Heart right ventricle (tissue), 16 donors: Measurements from ENCODE around the gene SPTAN1. TPM values are rescaled to one million over a fixed set of nuclear protein-coding genes. Genes with fewer than 3 reads are reported as not detected.
A peak's percentile ranks its signal among the peaks of the same experiment; 100 is the strongest.
"Not testable (repeated sequence)": the region's sequence is repeated elsewhere in the genome, so short reads cannot be mapped to it uniquely, and the experiment has no call there.

ENCODE experiments used
- ATAC-seq, 8 donors: fragments of 200-7000 bp; cut with Tn5 transposase; one replicate each; pipeline ENCODE4 v1.9.1; 2020; ENCODE audit warnings: mild to moderate bottlenecking in 8 of 8, moderate library complexity in 8 of 8, moderate number of reproducible peaks in 1 of 8
- DNase-seq, 2 donors: peaks; one replicate each; pipeline ENCODE4 v3.0.0-alpha.2; 2020
- H3K27ac ChIP-seq, 10 donors: fragments of 200-600 bp; sonication (generic) in 2 of 10; one replicate each; pipeline versions ENCODE4 v1.5.0 to v1.8.0; 2020 to 2022; ENCODE audit warnings: mild to moderate bottlenecking in 3 of 10
- H3K27me3 ChIP-seq, 7 donors: fragments of 200-600 bp; one replicate each; pipeline ENCODE4 v1.8.0; 2021 to 2022; ENCODE audit warnings: mild to moderate bottlenecking in 2 of 7
- H3K36me3 ChIP-seq, 9 donors: fragments of 200-600 bp; sonication (generic) in 1 of 9; one replicate each; pipeline versions ENCODE4 v1.5.0 to v1.8.0; 2020 to 2022; ENCODE audit warnings: mild to moderate bottlenecking in 2 of 9
- H3K4me1 ChIP-seq, 9 donors: fragments of 200-600 bp; sonication (generic) in 1 of 9; one replicate each; pipeline versions ENCODE4 v1.5.0 to v1.8.0; 2020 to 2022; ENCODE audit warnings: mild to moderate bottlenecking in 4 of 9
- H3K4me3 ChIP-seq, 10 donors: fragments of 200-600 bp; sonication (generic) in 2 of 10; one replicate each; pipeline versions ENCODE4 v1.5.0 to v1.8.0; 2020 to 2022; ENCODE audit warnings: mild to moderate bottlenecking in 7 of 10, moderate library complexity in 2 of 10
- H3K9me3 ChIP-seq, 11 donors: fragments of 200-600 bp in 10 of 11; sonication (generic) in 2 of 11; one replicate each; pipeline versions ENCODE4 v1.5.0 to v1.8.0; 2013 to 2022; ENCODE audit warnings: mild to moderate bottlenecking in 2 of 11, control low read depth in 1 of 11, moderate library complexity in 1 of 11
- CTCF ChIP-seq, 9 donors: fragments of 200-600 bp; sonication (generic) in 2 of 9; IDR thresholded peaks; one replicate each; pipeline versions ENCODE4 v1.5.0 to v1.8.0; 2021 to 2022; ENCODE audit warnings: antibody characterized with exemption in 9 of 9, mild to moderate bottlenecking in 5 of 9, moderate library complexity in 1 of 9
- WGBS, 2 donors: extraction: QIAGEN DNeasy Blood & Tissue Kit; methylation state at CpG; one replicate each; pipeline ENCODE4 v1.1.7; 2013; ENCODE audit warnings: inconsistent platforms in 1 of 2; 5-methylcytosine and 5-hydroxymethylcytosine counted together
- intact Hi-C, 10 donors: fragments of 100-400 bp; cut with DNase I; formaldehyde crosslinking; loops; one replicate each; pipeline versions ENCODE4 v1.11.1 to v1.14.2; 2022
- polyA plus RNA-seq, 2 donors: library from polyadenylated mRNA; stranded (reverse); fragments of 200-250 nt; gene quantifications; one replicate each; pipeline ENCODE4 v1.2.3, GENCODE V29; 2013
- total RNA-seq, 10 donors: library from RNA; stranded (reverse); fragmentation: NEBNext Ultra II Directional in 3 of 10; extraction: Animal tissue kit (Norgen Biotek cat#: 25700) in 3 of 10; gene quantifications; one replicate each; pipeline versions ENCODE4 v1.2.1 to v1.2.4, GENCODE V29; 2021 to 2023
- donor health status: Arrhythmogenic right ventricular cardiomyopathy.
- donor health status: ischemic (EF 13 %, LVEDD 7.1; RV severe dilation, severe dysfunction).
- donor health status: healthy with polysubstance abuse.
- donor health status: DM: no; HTN: yes; CAD: no.
- donor health status: DM: no; HTN: no; CAD: no.
- donor health status: ischemic (EF 25% LVEDD 6.9; RV normal size, moderate dysfunction).
- donor health status: ischemic (EF 25% LVEDD 5.7; RV mildly dilated, moderate dysfunction).
- donor health status: healthy.
- donor health status: DM: yes; HTN: yes; CAD: no.
- donor health status: Ischemic cardiomyopathy.
- donor health status: ischemic (EF 35%, LVEDD 5.7; RV mildly dilated, moderate dysfunction).
- donor health status: nonischemic (EF 11% LVEDD 7.7; RV severe dilation, severe dysfunction).
- donor health status: DM: yes; HTN: yes; CAD: no.
- donor health status: PGD.
- donor health status: ischemic (EF 29% LVEDD 5.4; RV normal size, mild dysfunction).
- donor health status: nonischemic (EF 23%, LVEDD 6.1; RV moderate dilation, normal function).

Gene SPTAN1
- total and polyA plus RNA-seq, 12 donors, result 119 to 449 (median 342) TPM

- H3K4me3 ChIP-seq, result no peak overlapping the region
- intact Hi-C loops, result loop anchor here in 1 of 10 donors (10.0 kb wide), 1 partner anchor 64 kb away; no protein-coding TSS in a partner anchor
- no peak for TF ChIP-seq CTCF (IDR thresholded peaks at IDR 0.05)
- DNase-seq (no peak), ATAC-seq (no peak)
- H3K36me3 ChIP-seq, result peaks cover 29 to 100% (median 98%) of the 10 kb centered on the region in 9 donors
- H3K4me1 ChIP-seq, result peaks cover 0 to 21% (median 13%) of the 10 kb centered on the region in 9 donors
- no peaks in the 10 kb centered on the region for H3K9me3 ChIP-seq
- no peak overlapping the region for H3K27ac ChIP-seq
- H3K27me3 ChIP-seq, result no peaks in the 10 kb centered on the region
- WGBS, 2 donors, result 96 to 100% methylated on average over 1 of the region's 1 CpG
Observed at GRCh38 chr9:128579194-128579593, 26.8 kb downstream of the SPTAN1 start.

GRCh38 chr9:128580731-128581130, 28.3 kb downstream of the SPTAN1 start:
- H3K4me3 ChIP-seq, result no peak overlapping the region
- WGBS, 2 donors, result 90 to 95% methylated on average over 10 of the region's 10 CpGs
- no peak overlapping the region for H3K27ac ChIP-seq
- no peaks in the 10 kb centered on the region for H3K27me3 ChIP-seq
- H3K36me3 ChIP-seq, result peaks cover 36 to 100% (median 96%) of the 10 kb centered on the region in 9 donors
- ATAC-seq, result no peak
- peaks cover 0 to 7% (median 4%) of the 10 kb centered on the region in 9 donors for H3K4me1 ChIP-seq
- no peak for DNase-seq
- TF ChIP-seq CTCF (IDR thresholded peaks at IDR 0.05), result no peak
- intact Hi-C loops, result loop anchor here in 3 of 10 donors (5.0 to 10.0 kb wide), 2 partner anchors 37 to 56 kb away; no protein-coding TSS in a partner anchor
- no peaks in the 10 kb centered on the region for H3K9me3 ChIP-seq

GRCh38 chr9:128585155-128585554, 32.8 kb downstream of the SPTAN1 start:
- not testable (repeated sequence) for H3K4me1 ChIP-seq, H3K4me3 ChIP-seq, H3K9me3 ChIP-seq, H3K27me3 ChIP-seq
- Histone ChIP-seq H3K36me3 (peaks cover 24 to 100% (median 94%) of the 10 kb centered on the region in 9 donors), H3K27ac (peak overlapping the region in 1 of 10 donors; percentile 12)
- intact Hi-C loops, result loop anchor here in 1 of 10 donors (10.0 kb wide), 1 partner anchor 60 kb away; no protein-coding TSS in a partner anchor
- WGBS, 2 donors, result 43 to 50% methylated on average over 8 of the region's 8 CpGs
- DNase-seq (peak; percentile 36 to 52), ATAC-seq (peak; percentile 48 to 88 (median 82))

- H3K27ac ChIP-seq, result not testable (repeated sequence)
Observed at GRCh38 chr9:128586934-128587333, 34.5 kb downstream of the SPTAN1 start.

GRCh38 chr9:128587453-128587852, 35.1 kb downstream of the SPTAN1 start:
- H3K27ac ChIP-seq, result no peak overlapping the region
- TF ChIP-seq CTCF (IDR thresholded peaks at IDR 0.05), result no peak
- ATAC-seq, result no peak
- no peaks in the 10 kb centered on the region for H3K9me3 ChIP-seq
- intact Hi-C loops, result loop anchor here in 1 of 10 donors (10.0 kb wide), 1 partner anchor 63 kb away; no protein-coding TSS in a partner anchor
- H3K4me1 ChIP-seq, result no peaks in the 10 kb centered on the region
- WGBS, 2 donors, result 75 to 78% methylated on average over 6 of the region's 6 CpGs
- no peaks in the 10 kb centered on the region for H3K27me3 ChIP-seq
- no peak overlapping the region for H3K4me3 ChIP-seq
- no peak for DNase-seq
- H3K36me3 ChIP-seq, result peaks cover 17 to 100% (median 94%) of the 10 kb centered on the region in 9 donors

More at GRCh38 chr9:128586934-128587333, 34.5 kb downstream of the SPTAN1 start:
- not testable (repeated sequence) for ATAC-seq, H3K4me1 ChIP-seq, H3K27me3 ChIP-seq, H3K4me3 ChIP-seq, H3K9me3 ChIP-seq, DNase-seq
- H3K36me3 ChIP-seq, result peaks cover 17 to 100% (median 95%) of the 10 kb centered on the region in 9 donors
- WGBS, 2 donors, result 90 to 95% methylated on average over 11 of the region's 11 CpGs
- intact Hi-C loops, result loop anchor here in 1 of 10 donors (10.0 kb wide), 1 partner anchor 62 kb away; no protein-coding TSS in a partner anchor
